Measurements from ENCODE around the gene PDZD2.

The PDZD2 gene

GRCh38 chr5:32090026-32090754 is 451.3 kb downstream of the PDZD2 start:
- CTCF ChIA-PET, result interaction anchor here (0.7 kb wide), 2 partner anchors 13 to 264 kb away, joined by 3 read pairs; no protein-coding TSS in a partner anchor
- POLR2A ChIA-PET, result no interaction called here

GRCh38 chr5:32090755-32091128 is 451.8 kb downstream of the PDZD2 start:
- TF ChIP-seq CTCF (IDR thresholded peaks at IDR 0.05; ENCODE audit: control extremely low read depth, extremely low read depth, low read depth, missing control alignments), result no peak
- ChIA-PET POLR2A (no interaction called here), CTCF (interaction anchor here (0.7 kb wide), 2 partner anchors 13 to 265 kb away, joined by 3 read pairs; no protein-coding TSS in a partner anchor)
- DNase-seq (ENCODE audit: extremely low spot score), result no peak

More at GRCh38 chr5:32090026-32090754, 451.3 kb downstream of the PDZD2 start:
- no peak for TF ChIP-seq CTCF (IDR thresholded peaks at IDR 0.05; ENCODE audit: control extremely low read depth, extremely low read depth, low read depth, missing control alignments)
- no peak for DNase-seq (ENCODE audit: extremely low spot score)

GRCh38 chr5:32092938-32093812 is 454.2 kb downstream of the PDZD2 start:
- peak; percentile 84 for DNase-seq (ENCODE audit: extremely low spot score)
- POLR2A ChIA-PET, result no interaction called here
- CTCF ChIA-PET, result interaction anchor here (0.6 to 2.4 kb wide), 42 partner anchors 9 to 903 kb away, joined by 3 to 18 read pairs (median 4); partner anchors contain the start of genes C5orf22 and DROSHA
- TF ChIP-seq CTCF (IDR thresholded peaks at IDR 0.05; ENCODE audit: control extremely low read depth, extremely low read depth, low read depth, missing control alignments), result peak; percentile 79

GRCh38 chr5:32094691-32095090 is 455.8 kb downstream of the PDZD2 start:
- no peak for DNase-seq (ENCODE audit: extremely low spot score)
- ChIA-PET POLR2A (no interaction called here), CTCF (interaction anchor here (1.1 to 1.3 kb wide), 2 partner anchors 11 to 270 kb away, joined by 3 to 4 read pairs; no protein-coding TSS in a partner anchor)
- TF ChIP-seq CTCF (IDR thresholded peaks at IDR 0.05; ENCODE audit: control extremely low read depth, extremely low read depth, low read depth, missing control alignments), result no peak

- ChIA-PET CTCF (interaction anchor here (1.0 to 5.1 kb wide), 4 partner anchors 10 to 270 kb away, joined by 3 to 21 read pairs (median 4); no protein-coding TSS in a partner anchor), POLR2A (no interaction called here)
- no peak for DNase-seq (ENCODE audit: extremely low spot score)
- TF ChIP-seq CTCF (IDR thresholded peaks at IDR 0.05; ENCODE audit: control extremely low read depth, extremely low read depth, low read depth, missing control alignments), result no peak
Measured at GRCh38 chr5:32095261-32095671, 456.3 kb downstream of the PDZD2 start.

GRCh38 chr5:32096891-32097595 is 458.1 kb downstream of the PDZD2 start:
- DNase-seq (ENCODE audit: extremely low spot score), result no peak
- ChIA-PET CTCF (interaction anchor here (0.9 to 5.1 kb wide), 3 partner anchors 11 to 515 kb away, joined by 3 to 21 read pairs (median 5); no protein-coding TSS in a partner anchor), POLR2A (no interaction called here)
- TF ChIP-seq CTCF (IDR thresholded peaks at IDR 0.05; ENCODE audit: control extremely low read depth, extremely low read depth, low read depth, missing control alignments), result no peak

Data from GM10248 (cell line).